Hematopoietic multipotent progenitor cell treated with erythropoietin and hydrocortisone succinate and interleukin-3 and kit ligand, for 15 days (in vitro differentiated cells): ENCODE data around the gene LRRC55.

Experiments used
- DNase-seq: peaks from one replicate; pipeline ENCODE4 v3.0.0-alpha.2; 2015; ENCODE audit warnings: low spot score

The LRRC55 gene

GRCh38 chr11:57202281-57202680, 20.5 kb downstream of the LRRC55 start:
- no peak for DNase-seq

- no peak for DNase-seq
These were observed 21.6 kb downstream of the LRRC55 start for GRCh38 chr11:57203359-57203758.

DNA sequence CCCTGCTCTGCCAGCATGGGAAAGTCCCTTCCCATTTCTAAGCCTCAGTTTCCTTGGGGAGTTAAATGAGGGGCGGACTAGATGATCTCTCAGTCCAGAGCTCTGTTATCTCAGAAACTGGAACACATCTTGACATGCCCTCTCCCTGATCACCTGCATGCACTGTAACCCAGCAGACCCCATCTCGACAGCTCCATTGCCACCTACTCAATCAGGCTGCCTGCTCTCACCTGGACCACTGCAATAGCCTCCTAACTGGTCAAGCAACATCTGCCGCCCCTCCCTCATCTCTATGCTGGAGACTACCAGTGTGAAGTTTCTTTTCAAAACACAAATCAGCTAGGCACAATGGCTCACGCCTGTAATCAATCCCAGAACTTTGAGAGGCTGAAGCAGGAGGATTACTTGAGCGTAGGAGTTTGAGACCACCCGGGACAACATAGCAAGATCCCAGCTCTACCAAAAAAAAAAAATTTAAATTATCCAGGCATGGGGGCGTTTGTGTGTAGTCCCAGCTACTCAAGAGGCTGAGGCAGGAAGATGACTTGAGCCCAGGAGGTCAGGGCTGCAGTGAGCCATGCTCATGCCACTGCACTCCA, 22.2 kb downstream of the LRRC55 start:
- DNase-seq, result no peak

GRCh38 chr11:57205041-57205641, 23.4 kb downstream of the LRRC55 start:
- no peak for DNase-seq

GRCh38 chr11:57207168-57207567, 25.4 kb downstream of the LRRC55 start:
- DNase-seq, result no peak

- no peak for DNase-seq
These were observed 29.0 kb downstream of the LRRC55 start for GRCh38 chr11:57210781-57211180.

GRCh38 chr11:57213342-57214097, 31.8 kb downstream of the LRRC55 start:
- no peak for DNase-seq

DNA sequence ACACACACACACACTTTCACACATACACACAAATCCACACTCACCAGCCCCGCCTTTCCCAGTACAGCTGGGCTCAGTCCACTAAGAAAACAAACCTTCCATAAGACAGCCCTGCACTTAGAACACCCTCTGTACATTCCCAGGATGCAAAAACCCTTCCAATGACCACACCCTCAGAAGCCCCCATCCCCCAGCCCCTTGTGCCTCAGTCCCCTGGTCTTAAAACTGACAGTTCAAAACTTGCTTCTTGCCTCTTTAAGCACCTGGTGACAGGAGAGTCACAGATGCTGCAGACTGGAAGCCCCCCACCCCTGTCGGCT, 32.3 kb downstream of the LRRC55 start:
- DNase-seq, result no peak

GRCh38 chr11:57214494-57214893, 32.7 kb downstream of the LRRC55 start:
- DNase-seq, result no peak

DNA sequence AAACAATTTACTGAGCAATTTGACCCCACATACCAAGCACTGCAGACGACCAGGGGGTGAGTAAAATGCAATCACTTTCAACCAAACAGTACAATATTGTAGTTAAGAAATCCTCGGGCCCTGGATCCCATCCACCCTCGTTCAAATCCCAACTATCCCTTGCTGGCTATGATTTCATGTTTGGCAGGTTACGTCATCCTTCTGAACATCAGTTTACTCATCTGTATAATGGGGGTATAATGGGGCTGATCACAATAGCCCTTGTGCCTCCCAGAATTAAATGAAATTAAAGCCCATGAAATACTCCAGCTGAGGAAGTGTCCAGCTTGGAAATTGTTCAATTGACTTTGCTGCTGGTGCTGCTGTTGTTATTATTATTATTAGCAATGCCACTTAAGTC, 34.7 kb downstream of the LRRC55 start:
- no peak for DNase-seq

- no peak for DNase-seq
These were observed 35.3 kb downstream of the LRRC55 start for GRCh38 chr11:57217053-57217452.

GRCh38 chr11:57219021-57219627, 37.4 kb downstream of the LRRC55 start:
- no peak for DNase-seq

DNA sequence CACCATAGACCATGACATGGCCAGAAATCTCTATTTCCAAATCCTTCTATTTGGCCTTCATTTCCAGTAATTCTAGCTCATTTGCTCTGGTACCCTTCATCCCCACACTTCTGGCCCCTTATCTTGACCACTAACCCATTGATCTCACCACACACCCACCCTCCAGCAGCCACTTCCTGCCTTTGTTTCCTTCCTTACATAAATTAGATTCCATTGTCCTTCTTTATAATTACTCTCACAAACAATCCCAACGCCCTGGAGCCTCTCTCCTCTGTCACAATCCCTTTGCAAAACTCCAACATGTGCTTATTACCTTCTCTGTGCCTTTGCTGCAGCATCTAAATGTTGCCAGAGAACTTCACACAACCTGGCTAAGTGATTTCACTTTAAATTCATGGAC, 40.5 kb downstream of the LRRC55 start:
- DNase-seq, result no peak

- no peak for DNase-seq
These were observed 41.8 kb downstream of the LRRC55 start for GRCh38 chr11:57223601-57224000.

DNA sequence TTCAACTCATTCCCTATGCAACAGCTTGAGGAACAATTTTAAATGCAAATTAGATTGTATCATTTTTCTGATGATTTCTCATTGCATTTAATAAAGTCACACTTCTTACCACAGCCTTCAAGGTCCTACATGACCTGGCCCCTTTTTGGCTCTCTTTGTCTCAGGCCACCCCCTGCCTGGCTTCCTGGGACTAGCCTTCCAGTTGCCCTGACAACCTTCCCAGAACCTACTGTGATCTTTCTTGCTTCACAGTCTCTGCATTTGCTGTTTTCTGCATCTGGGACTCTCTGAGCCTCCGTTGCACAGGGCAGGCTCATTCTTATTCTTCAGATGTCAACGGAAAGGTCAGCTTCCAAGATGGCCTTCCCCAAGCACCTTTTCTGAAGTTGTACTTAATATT, 42.4 kb downstream of the LRRC55 start:
- DNase-seq, result no peak

DNA sequence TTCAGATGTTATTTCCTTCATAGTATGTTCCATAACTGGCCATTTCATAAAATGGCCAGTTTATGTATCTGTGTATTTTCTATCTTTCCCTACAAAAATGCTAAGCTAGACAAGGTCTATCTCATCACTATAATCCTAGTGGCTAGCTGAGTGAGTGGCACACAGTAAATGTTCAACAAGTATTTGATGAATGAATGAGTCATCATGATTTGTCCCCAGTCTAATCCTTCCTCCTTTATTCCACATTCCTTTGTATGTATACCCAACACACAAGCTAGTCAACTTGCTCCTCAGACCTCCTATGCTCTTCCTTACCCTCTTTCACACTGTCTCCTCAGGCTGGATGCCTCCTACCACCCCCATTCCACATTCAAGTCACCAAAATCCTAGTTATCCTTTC, 42.8 kb downstream of the LRRC55 start:
- DNase-seq, result no peak

DNA sequence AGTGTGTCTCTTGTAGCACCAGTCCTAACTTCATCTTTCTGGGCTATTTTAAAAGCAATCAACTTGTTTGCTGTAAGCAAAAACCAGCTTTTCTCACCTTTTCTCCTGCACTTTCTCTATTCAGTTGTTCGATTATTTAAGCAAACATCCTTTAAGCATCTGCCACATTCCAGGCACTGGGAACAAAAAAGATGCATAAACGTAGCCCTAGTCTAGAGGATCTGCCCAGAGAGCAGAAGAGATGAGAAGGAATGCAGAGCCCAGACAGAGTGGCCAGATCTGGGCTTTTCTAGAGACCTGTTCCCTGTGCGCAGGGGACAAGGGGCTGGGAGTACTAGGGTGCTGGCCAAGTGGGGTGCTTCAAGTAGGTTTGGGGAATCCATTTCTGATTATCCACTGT, 46.8 kb downstream of the LRRC55 start:
- no peak for DNase-seq

DNA sequence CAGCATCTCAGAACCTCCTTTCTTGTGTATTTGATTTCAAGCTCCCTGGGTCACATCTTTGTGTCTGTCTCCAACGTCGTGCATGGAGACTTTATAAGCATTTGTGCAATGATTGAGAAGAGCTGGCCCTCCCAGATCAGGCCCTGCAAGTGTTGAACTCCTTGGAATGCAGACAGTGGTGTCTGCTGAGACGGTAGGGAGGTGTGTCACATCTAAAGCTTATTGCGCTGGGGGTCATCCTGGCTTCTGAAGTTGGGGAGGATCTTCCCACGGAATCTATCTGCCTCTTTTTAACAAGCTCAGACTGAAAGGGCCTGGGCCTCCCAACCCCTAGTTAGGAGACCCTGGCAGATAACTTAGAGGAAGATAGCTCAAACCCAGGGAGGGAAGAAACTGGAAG, 48.6 kb downstream of the LRRC55 start:
- DNase-seq, result no peak

- DNase-seq, result no peak
These were observed 49.2 kb downstream of the LRRC55 start for GRCh38 chr11:57230791-57231538.

DNA sequence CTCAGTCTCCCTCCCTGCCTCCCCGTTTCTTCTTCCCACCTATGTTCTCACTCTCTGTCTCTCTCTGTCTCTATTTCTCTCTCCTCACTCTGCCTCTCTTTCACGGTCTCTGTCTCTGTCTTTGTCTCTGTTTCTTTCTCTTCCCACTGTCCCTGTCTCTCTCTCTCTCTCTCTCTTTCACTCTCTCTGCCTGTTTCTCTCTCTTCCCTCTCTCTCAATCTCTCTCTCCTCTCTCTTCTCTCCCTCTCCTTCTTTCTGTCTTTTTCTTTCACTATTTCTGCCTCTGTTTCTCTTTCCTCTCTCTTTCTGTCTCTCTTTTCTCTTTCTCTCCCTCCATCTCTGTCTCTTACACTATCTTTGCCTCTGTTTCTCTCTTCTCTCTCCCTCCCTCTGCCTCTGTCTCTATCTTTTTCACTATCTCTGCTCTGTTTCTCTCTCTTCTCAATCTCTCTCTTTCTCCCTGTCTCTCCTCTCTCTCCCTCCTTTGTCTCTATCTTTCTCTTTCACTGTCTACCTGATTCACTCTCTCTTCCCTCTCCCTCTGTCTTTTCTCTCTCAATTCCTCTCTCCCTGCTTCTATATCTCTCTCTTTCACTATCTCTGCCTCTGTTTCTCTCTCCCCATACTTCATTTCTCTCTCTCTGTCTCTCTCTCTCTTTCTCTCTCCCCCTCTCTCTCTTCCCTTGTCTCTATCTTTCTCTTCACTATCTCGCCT, 49.9 kb downstream of the LRRC55 start:
- no peak for DNase-seq

GRCh38 chr11:57233702-57234101, 51.9 kb downstream of the LRRC55 start:
- no peak for DNase-seq
